ENCODE measurements around the gene RNPS1.

Gene RNPS1

GRCh38 chr16:2267913-2268666 is at the start of gene RNPS1:
Gene RNPS1, minus strand, starts transcription at chr16:2268126. Its CDS starts 3,483 bp downstream, at chr16:2264643.
- peak; percentile 84 to 88 for DNase-seq (ENCODE audit: low read depth in 2 of 2)

- no peak for DNase-seq (ENCODE audit: low read depth in 2 of 2)
Measured at GRCh38 chr16:2317231-2318020, 49.5 kb upstream of the RNPS1 start.

GRCh38 chr16:2308089-2308962 is 40.4 kb upstream of the RNPS1 start:
- DNase-seq (ENCODE audit: low read depth in 2 of 2) = no peak

GRCh38 chr16:2299915-2300192 is 31.9 kb upstream of the RNPS1 start:
- DNase-seq (ENCODE audit: low read depth in 2 of 2) = no peak

DNA sequence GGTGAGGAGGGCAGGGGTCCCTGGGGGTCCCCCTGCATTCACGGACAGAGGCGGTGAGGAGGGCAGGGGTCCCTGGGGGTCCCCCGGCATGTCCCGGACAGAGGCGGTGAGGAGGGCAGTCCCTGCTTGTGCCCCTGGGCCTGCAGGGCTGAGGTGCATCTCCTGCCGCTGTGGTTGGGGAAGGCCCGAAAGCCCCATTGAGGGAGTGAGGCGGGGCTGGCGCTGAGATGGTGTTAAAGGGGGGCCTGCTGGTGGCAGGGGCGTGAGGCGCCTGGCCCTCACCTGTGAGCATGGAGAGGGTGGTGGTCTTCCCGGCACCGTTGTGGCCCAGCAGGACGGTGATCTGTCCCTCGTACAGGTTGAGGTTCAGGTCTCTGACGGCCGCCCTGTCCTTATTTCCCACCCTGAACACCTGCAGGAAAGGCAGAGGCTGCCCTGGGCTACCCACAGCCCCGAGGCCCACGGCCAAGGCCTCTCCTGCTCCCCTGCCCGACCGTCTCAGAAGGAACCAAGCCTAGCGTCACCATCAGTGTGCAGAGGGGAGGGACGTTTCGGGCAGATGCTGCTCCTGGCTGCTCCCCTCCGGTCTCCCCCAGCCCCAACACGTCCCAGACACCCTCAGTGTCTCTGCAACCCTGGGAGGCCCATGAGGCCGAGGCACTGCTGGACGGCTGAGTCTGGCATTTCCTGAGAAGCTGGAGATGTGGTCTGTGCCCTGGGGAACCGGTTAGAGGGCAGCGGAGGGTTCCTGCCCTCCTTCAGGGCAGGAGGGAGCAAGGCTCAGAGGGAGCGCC is 31.4 kb upstream of the RNPS1 start:
- DNase-seq (ENCODE audit: low read depth in 2 of 2) = no peak

GRCh38 chr16:2298621-2299020 is 30.7 kb upstream of the RNPS1 start:
- DNase-seq (ENCODE audit: low read depth in 2 of 2) = no peak

DNA sequence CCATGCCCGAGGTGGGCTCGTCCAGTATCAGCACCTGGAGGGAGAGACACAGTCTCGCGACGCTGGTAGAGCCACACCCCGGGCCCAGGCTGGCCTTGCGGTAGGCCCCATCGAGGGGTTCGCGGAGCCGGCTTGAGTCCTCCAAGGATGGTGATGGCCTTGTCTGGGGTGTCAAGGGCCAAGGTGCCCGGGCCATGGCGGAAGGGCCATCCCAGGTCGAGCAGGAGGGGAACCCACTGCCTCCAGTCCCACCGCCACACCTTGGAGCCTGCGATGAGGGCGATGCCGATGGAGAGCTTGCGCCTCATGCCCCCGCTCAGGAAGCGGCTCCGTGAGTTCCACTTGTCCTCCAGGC is 29.6 kb upstream of the RNPS1 start:
- no peak for DNase-seq (ENCODE audit: low read depth in 2 of 2)

DNA sequence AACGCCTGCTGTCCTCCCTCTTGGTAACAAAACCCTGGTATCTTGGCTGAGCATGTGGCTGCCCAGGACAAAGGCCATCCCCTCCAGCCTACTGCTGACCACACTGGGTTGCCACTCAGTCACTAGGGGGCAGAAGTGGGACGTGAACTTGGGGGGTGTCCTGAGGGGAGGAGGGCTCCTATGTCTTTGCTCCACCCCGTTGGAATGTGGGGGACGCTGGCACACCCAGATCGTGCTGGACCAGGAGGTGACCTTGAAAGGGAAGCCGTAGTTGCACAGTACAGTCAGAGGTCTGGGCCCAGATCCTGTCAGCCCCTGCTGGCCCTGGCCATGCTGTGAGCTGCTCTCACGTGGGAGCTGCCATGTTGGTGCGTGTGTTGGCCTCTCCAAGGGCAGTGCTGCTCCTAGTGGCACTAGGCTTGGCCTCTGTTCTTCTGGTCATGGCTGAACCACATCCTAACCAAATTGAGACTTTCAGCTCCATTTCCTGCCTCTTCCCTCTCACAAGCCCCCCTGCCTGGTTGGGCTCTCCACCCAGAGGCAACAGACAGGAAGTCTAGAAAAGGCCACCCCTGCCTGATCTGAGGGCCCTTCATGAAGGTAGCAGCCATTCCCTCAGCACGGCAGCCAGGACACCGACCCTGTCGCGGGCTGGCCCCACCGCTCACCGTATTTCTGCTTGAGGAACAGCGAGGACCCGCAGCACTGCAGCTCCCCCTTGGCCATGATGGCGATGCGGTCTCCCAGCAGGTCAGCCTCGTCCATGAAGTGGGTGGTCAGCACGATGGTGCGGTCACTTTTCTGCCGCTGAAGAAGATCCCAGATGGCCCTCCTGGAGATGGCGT is 29.0 kb upstream of the RNPS1 start:
- no peak for DNase-seq (ENCODE audit: low read depth in 2 of 2)

DNA sequence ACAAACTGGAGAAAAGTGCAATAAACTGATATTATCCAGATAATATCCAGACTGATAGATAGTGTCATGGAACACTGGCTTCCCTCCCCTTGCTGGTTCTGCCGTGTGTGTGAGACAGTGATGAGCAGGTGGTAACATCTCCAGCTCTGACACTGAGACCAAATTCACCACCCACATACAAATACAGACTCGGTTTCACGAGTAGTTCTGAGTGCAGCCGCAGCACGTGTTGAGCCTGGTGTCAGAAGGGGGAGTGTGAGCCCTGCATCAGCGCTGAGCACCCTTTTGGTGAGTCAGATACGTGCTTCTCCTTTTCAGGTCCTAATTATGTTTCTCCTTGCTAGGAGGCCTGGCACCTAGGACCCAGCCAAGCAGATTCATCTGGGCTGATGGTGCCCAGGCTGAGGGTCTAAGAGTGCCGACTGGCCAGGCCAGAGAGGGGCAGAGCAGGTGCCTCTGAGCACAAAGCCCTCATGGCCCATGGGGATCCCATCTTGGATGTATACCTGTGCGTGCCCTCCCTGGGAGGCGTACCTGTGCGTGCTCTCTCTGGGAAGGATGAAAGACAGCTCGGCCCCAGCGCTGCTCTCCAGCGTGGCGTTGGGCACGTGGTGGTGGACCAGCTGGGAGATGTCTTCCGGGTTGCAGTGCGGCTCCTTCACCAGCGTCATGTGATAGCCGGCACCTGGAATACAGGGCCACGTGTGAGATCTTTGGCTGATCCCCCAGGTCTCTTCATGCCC is 27.3 kb upstream of the RNPS1 start:
- no peak for DNase-seq (ENCODE audit: low read depth in 2 of 2)

GRCh38 chr16:2292221-2292620 is 24.3 kb upstream of the RNPS1 start:
- no peak for DNase-seq (ENCODE audit: low read depth in 2 of 2)

DNA sequence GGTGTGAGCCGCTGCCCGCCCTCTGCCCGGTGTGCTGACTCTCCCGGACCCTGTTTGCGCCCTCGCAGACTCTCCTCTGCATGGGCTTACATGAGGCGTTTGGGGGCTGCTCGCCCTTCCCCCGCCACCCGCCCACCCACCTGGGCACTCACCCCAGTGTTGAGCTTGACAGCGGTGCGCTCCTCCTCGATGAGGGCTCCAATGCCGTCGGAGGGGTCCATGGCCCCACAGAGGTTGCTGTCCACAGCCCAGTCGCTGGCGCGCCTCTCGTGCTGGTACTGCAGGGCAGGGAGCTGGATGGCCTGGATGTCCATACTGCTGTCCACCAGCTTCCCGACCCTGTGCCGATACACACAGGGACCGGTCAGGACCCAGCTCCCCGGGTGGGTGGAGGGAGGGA is 21.4 kb upstream of the RNPS1 start:
- DNase-seq (ENCODE audit: low read depth in 2 of 2) = no peak

- DNase-seq (ENCODE audit: low read depth in 2 of 2) = no peak
Measured at GRCh38 chr16:2288726-2289125, 20.8 kb upstream of the RNPS1 start.

DNA sequence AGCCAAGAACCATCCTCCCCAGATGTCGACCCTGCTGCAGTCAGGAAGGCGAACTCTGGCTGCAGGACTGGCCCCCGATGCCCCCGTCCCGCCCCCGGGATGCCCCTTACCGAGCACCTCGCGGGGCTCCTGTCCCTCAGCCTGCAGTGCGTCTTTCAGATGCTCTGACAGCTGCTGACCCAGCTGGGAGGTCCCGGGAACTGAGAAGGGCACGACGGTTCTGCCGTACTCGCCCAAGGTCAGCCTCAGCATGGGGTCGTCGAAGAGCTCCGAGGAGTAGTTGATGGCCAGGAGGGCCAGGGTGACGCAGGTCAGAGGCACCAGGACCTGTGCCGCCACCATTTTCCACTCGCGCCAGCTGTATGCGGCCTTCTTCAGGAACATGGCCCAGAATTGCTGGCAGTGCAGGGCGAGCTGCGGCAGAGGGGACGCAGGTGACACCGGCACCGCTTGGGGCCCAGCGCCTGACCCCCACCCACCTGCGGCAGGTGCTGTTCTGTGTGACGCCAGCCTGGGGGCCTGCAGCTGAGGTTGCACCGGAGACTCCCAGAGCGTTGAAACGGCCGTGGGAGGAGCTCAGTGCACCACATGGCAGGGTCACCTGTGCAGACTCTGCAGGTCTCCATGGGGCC is 20.1 kb upstream of the RNPS1 start:
- no peak for DNase-seq (ENCODE audit: low read depth in 2 of 2)

DNA sequence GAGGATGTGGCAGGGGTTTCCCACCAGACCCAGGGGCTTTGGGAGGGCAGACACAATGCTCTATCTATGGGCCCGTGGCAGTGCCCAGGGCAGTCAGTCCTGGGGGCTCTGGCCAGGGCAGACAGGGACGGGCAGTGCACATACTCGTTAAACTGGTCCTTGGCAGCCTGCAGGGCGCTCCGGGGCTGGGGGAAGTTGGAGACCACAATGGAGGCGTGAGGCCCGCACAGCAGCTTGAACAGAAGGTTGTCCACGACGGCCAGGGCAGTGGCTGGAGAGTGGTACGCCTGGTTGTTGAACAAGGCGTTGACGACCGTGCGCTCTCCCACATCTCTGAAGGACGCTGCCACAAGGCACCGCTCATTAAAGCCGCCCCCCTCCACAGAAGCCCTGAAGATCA is 18.6 kb upstream of the RNPS1 start:
- no peak for DNase-seq (ENCODE audit: low read depth in 2 of 2)

DNA sequence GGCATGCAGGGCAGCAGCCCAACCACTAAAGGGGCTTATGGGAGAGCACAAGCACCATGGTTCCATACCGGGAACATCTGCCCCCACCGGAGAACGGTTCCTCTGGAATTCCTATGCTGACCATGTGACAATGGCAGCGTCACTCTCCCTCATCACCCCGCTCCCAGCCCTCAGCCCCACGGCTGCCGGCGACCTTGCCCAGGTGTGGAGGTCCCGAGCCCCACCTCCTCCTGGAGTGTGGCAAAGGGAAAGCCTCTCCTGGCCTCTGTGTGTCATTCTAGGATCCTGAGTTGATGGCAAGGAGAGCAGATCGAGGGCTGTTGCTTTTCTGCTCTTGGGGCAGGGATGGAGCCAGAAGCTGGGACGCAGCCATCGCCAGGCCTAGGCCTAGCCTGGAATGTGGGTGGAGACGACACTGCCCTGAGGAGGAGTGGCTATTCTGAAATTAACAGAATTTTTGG is 17.8 kb upstream of the RNPS1 start:
- no peak for DNase-seq (ENCODE audit: low read depth in 2 of 2)

GRCh38 chr16:2284797-2285576 is 17.1 kb upstream of the RNPS1 start:
- DNase-seq (ENCODE audit: low read depth in 2 of 2) = no peak

- DNase-seq (ENCODE audit: low read depth in 2 of 2) = no peak
Measured at GRCh38 chr16:2284001-2284770, 16.3 kb upstream of the RNPS1 start.
